HG03135 (cell line): ENCODE results near the gene FNDC3B.

Experiments
- ATAC-seq: cut with Tn5 transposase; IDR thresholded peaks from one replicate; pipeline ENCODE4 v1.9.1; 2021; ENCODE audit warnings: mild to moderate bottlenecking, moderate library complexity; ENCODE audit not compliant: unreplicated experiment

Gene FNDC3B

DNA sequence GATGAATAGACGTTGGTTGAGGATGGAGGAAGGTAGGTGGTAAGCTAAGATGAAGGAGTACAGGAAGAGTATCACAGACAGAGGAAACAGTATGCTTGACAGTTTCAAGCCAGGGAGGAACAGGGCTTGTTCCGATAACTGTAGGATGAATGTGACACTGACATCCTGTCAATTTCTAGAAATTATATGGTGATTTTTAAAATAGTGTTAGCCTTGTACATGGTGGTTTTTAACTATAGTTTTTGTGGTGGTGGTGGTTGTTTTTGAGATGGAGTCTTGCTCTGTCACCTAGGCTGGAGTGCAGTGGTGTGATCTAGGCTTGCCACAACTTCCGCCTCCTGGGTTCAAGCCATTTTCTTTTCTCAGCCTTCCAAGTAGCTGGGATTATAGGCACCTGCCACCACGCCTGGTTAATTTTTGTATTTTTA, 92.8 kb downstream of the FNDC3B start:
- no peak for ATAC-seq

DNA sequence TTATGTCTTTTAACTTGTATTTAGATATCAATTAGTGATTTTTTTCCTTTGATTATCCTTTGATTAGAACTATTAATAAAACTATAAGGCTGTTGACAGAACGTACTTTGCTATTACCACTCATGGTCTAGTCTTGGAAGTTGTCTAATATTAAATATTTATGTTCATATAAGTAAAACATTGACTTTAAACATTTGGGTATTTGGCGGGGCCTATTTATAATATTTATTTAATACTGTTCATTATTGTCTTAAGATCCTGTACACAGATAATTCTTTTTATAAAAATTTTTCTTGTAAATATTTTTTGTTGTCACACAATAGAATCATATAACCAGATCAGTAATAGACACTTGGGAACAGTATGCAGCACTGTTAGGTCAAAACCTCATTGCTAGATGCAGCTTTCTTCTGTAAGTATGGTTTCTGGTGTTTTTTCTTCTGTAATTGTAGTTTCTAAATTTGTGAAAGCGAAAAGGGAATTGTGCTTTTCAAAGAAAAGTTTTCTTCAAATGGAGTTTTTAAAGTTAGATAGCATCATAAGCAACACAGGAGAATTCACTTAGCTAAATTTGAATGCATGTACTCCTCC, 93.4 kb downstream of the FNDC3B start:
- no peak for ATAC-seq

DNA sequence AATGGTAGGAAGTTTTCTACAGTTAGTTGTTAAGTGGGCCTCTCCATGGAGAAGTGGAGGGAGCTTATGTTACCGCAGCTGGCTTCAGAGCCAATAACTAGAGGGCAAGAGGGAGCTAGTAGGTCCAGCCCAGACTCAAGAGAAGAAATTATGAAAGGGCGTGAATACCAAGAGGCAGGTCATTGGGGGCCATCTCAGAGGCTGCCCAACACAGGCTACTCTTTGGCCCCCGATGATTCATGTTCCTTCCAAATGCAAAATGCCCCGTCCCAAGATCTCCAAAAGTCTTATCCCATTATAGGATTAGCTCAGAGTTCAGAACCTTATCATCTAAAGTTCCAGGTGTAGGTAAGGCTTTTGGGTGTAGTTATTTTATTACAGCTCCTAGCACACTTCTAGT, 94.5 kb downstream of the FNDC3B start:
- no peak for ATAC-seq

DNA sequence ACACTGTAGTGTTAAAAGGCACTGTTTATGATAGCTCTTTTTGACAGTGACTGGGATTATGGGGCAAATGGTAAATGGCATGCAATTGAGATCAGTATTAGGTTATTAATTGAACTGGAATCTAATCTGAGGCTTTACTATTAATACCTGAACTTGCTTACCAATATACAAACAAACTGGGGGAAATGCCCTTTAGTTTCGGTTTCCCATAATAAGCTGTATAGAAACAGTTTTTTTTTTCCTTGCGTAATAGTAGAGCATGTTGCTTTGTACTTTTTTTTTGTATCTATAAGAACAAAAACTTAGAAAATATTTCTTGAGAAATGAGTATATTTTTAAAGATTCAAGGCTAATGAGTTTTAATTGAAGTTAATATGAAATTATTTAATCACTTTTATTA, 95.0 kb downstream of the FNDC3B start:
- peak; percentile 29 for ATAC-seq

DNA sequence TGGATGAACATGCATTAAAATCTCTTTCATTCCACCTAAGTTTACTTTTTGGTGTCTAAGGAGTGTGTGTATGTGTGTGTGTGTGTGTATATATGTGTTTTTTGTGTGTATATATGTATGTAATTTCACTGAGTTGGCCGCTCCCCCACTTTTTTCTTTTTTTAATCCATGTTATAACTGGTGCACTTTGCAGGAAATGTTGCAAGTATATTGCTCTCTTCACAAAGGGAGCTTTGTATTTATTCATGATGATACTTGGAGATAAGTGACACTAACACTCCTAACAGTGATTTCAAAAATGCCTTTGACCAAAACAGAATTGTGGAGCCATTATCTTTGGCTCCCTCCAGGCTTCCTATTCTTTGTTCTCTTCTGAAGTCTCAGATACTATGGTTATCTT, 95.8 kb downstream of the FNDC3B start:
- ATAC-seq = no peak

DNA sequence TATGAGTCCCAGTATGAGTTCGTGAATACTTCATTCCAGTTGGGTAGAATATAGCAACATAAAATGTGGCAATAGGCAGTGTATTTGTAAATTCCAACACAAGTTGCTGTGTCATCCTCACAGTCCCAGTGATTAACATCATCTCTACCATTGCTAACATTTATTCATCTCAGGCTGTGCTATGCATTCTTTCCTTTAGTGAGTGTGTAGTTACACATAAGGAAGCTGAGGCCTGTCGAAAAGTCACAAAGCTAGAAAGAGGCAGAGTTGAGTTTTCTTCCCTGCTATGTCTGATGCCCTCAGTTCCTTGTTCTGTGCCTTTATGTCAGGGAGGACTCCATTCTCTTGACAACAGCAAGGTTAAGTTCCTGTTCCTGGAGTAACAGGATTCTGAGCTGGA, 96.4 kb downstream of the FNDC3B start:
- no peak for ATAC-seq

DNA sequence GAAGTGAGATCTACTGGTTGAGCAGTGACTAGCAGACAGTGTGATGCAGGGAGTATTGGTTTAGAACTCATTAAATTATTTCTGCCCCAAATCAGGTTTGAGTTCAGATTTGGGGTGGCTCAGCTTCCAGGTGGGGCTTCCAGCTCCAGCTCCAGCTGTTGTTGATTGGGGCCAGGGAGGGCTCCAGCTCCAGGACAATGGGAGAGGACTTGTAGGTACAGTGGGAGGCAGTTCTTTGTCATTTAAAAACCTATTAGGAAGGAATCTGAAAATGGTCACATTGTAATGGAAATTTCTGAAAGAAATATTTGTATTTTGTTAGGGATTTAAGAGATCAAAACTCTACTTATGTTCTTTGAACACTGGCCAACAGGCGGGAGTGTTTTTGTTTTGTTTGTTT, 97.0 kb downstream of the FNDC3B start:
- no peak for ATAC-seq

DNA sequence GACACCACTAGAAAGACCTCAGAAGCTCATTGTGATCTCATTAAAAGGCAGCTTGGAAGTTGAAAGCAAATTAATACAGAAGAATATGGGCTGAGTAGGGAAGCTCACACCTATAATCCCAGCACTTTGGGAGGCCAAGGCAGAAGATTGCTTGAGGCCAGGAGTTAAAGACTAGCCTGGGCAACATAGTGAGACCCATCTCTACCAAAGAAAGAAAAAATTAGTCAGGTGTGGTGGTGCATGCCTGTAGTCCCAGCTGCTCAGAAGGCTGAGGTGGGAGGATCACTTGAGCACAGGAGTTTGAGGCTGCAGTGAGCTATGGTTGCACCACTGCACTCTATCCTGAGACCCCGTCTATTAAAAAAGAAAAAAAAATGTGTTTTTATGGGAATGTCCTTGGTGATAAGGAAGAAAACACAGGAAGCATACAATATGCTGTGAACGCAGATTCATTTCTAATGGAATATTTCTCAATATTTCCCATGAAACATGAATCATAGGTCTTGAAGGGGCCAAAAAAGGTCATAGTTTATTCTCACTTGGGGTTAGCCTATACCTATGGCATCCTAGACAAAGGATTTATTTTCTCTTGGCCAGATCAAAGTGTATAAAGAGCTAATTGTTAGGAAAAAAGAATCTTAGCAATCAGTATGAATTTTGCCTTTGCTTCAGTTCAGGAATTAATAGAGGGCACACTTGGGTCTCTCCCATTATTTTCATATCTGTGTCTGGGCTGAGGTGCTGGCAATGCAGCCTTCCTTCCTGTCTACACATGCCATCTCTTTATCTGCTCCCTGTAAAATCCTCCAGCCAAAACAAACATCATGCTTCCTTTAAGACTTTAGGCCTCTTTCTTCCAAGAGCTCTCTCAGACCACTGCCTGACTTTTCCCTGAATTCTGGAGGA, 98.2 kb downstream of the FNDC3B start:
- ATAC-seq = no peak

- ATAC-seq = no peak
Measured at GRCh38 chr3:172138193-172138537, 98.8 kb downstream of the FNDC3B start.

GRCh38 chr3:172138792-172139507, 99.6 kb downstream of the FNDC3B start:
- no peak for ATAC-seq

DNA sequence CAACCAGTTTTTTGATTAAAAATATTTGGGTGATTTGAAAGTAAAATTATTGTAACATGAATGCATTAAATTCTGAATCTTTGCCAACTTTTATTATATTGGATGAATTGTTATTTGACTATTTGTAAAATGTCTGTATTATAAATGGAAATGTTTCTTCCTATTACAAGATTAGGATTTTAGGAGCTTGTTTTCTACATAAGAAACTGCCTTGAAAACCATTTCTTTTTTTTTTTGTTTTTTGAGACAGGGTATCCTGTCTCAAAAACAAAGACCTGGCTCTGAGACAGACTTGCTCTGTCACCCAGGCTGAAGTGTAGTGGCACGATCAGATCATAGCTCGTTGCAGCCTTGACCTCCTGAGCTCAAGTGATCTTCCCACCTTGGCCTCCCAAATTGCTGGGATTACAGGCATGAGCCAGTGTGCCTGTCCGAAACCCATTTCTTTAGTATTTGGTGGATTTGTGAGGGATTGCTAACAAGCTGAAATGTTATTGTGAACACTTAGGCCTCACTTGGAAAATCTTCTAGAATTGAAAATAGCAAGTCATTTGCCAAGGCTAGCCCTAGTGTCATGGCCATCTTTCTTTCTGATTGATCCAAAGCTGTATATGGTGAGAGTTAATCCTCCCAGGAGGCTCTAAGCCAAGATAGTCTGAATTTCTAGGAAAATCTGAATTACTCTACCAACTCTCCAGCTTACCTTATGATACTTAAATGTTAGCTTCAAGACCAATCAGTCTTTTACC, 100.3 kb downstream of the FNDC3B start:
- ATAC-seq = no peak

- ATAC-seq = no peak
Measured at GRCh38 chr3:172140499-172141391, 101.4 kb downstream of the FNDC3B start.

DNA sequence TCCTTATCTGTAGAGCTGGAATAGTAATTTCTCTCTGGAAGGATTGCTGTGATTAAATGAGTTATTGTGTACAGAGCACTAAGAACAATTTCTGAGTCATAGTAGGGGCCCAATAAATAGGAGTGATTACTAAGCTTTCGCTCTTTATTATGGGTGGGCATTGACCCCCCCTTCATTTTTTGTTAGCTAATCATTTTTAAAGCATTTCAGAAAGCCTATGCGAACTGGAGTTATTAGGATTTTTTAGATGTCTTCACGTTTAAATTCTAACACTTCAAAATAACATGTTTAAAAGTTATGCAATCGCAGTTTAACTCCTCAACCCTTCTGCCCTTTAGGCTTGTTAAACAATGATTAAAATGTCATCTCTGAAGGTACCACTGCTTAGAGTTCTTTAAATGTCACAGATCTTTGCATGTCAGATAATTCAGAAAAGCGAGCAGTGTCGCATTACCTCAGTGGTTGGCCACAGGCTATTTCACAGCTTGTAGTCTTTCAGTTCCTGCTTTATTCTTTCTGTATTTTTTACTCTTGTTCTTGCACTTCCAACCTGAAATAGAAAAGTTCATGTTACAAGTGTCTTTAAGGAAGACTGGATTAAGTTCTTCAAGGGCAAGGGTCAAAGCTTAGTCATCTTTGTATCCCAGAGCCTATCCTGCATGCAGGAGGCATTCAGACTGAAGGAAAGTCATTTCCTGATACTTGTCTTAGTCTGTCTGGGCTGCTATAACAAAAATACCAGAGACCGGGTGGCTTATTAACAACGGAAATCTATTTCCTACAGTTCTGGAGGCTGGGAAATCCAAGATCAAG, 102.9 kb downstream of the FNDC3B start:
- ATAC-seq = peak; percentile 68

GRCh38 chr3:172142864-172143451, 103.6 kb downstream of the FNDC3B start:
- ATAC-seq = no peak

- ATAC-seq = no peak
Measured at GRCh38 chr3:172143739-172144497, 104.5 kb downstream of the FNDC3B start.

DNA sequence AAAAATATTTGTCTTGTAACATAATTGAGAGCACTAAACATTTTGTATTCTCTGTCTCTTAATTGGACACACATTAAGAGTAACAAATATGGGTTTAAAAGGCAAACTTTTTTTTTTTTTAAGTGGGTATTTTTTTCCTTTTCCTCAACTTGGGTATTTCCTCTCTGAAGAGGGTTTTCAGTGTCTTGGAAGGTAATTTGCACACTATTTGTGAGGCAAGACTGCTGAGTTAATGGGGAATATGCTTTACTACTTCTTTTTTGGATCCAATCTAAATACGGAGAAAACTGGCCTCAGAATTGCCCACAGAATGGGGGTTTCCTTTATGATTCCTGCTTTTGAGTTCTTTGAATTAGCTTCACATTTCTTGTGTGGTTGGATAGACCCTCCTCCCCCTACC, 105.2 kb downstream of the FNDC3B start:
- ATAC-seq = no peak

DNA sequence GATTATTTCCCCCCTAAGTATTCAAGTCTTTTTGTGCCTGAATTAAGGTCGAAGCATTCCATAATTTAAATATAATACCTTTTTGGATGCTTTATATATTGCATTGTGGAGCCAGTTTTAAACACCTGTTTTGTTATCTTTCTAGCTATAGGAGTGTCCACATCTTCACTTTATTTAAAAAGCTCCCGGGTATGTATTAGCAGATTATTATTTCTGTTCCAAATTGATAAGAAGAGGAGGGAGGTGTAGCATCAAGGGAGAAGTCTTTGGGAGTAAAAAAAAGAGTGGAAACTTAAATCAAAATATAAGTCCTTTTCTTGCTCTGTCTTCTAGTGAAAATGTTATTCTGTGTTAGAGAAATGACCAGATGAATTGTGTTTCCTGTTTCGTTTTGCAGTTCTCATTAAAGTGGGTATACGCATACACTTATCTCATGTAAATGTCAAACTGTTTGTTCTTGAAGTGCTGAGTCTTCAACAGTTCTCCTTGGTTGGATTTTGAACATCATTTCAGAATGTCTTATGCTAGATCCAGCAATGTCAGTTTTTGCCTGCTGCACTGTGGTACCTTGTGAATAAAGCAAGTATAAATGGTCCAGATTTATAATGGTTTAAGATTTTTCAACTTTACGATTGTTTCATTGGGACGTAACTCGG, 105.8 kb downstream of the FNDC3B start:
- peak; percentile 42 for ATAC-seq

GRCh38 chr3:172146349-172146748, 107.0 kb downstream of the FNDC3B start:
- ATAC-seq = no peak
